ENCODE data around the gene ATP5F1A. TPM values are rescaled to one million over a fixed set of nuclear protein-coding genes. Genes with fewer than 3 reads are reported as not detected.
A peak's percentile ranks its signal among the peaks of the same experiment; 100 is the strongest.

The ATP5F1A gene
- total and polyA plus RNA-seq, 2 donors (not counting 3 experiments of a cell fraction or from before 2014, with no cell fraction given) = 405 to 585 TPM

DNA sequence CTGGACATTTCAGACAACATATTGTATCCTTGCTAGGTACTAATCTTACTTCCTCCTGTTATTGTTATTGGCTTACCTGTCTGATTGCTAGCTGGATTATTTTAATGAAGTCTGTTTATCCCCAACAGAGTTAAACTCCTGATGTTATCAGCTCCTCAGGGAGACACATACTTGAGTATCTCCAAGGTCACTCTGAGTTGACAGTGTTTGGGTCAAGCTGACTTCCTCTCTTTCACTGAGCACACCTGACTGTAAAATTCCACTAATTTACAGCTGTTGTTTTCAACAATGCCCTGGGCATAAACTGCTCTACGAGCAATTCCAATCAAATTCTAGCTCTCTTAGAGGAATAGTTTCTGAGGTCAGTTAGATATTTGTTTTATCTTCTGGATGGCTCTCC is 15.7 kb upstream of the ATP5F1A start:
- dilution Hi-C loops (cut with MboI; ENCODE audit: extremely low pct_ligation_motif_present, low sequenced_read_pairs) (no loop called here), intact Hi-C loops (cut with micrococcal nuclease) (no loop called here)
- Histone ChIP-seq H3K4me2 (ENCODE audit: insufficient read depth, low read length) (no peak overlapping the region), H3K9me1 (replicated peaks; ENCODE audit: control insufficient read depth, extremely low read depth, insufficient read depth, low read length) (no peaks in the 10 kb centered on the region), H4K20me1 (replicated peaks; ENCODE audit: control insufficient read depth, extremely low read depth, insufficient read depth, low read length) (no peaks in the 10 kb centered on the region), H3K79me2 (ENCODE audit: control insufficient read depth, insufficient read depth, low read length) (peaks cover 3% of the 10 kb centered on the region), H3K4me1 (ENCODE audit: control insufficient read depth, extremely low read depth, insufficient read depth, low read length) (no peaks in the 10 kb centered on the region), H3K27ac (ENCODE audit: insufficient read depth, low read depth, low read length) (no peak overlapping the region), H2AFZ (ENCODE audit: low read depth, low read length) (no peak overlapping the region), H3K27me3 (ENCODE audit: control insufficient read depth in 2 of 2, insufficient read depth in 2 of 2, low read length in 2 of 2) (no peaks in the 10 kb centered on the region), H3K4me3 (replicated peaks in 1 of 3; ENCODE audit: insufficient read depth in 1 of 3, low read depth in 1 of 3, low read length in 3 of 3) (no peak overlapping the region), H3K9me3 (replicated peaks; ENCODE audit: control insufficient read depth, insufficient read depth, low read length) (no peaks in the 10 kb centered on the region), H3K9ac (replicated peaks; ENCODE audit: extremely low read depth, insufficient read depth, low read length) (no peak overlapping the region), H3K36me3 (ENCODE audit: control insufficient read depth in 2 of 2, extremely low read depth in 1 of 2, insufficient read depth in 2 of 2, low read length in 2 of 2) (peaks cover 0 to 8% of the 10 kb centered on the region in 2 experiments)
- FAIRE-seq (no peak), DNase-seq (ENCODE audit: low read depth, low spot score) (peak; percentile 6)
- POLR2A ChIA-PET = no interaction called here
- BruUV-seq (replicated peaks) = no TSS peak
- no peak for TF ChIP-seq POLR2AphosphoS5 (IDR thresholded peaks at IDR 0.05; ENCODE audit: insufficient read depth, low read depth, low read length)
- no peak for TF ChIP-seq FOS (IDR thresholded peaks at IDR 0.05; ENCODE audit: borderline replicate concordance, insufficient read depth, low read length)
- no peak for TF ChIP-seq POLR2A (IDR thresholded peaks at IDR 0.05; ENCODE audit: low read depth, low read length)
- TF ChIP-seq JUN (IDR thresholded peaks at IDR 0.05; ENCODE audit: borderline replicate concordance, insufficient read depth, insufficient read length, low read depth) = no peak
- no peak for TF ChIP-seq MYC (IDR thresholded peaks at IDR 0.05; ENCODE audit: low read depth, low read length)
- no peak for TF ChIP-seq EZH2 (IDR thresholded peaks at IDR 0.05; ENCODE audit: borderline replicate concordance, low read depth, low read length, severe bottlenecking)
- no peak for TF ChIP-seq GATA2 (IDR thresholded peaks at IDR 0.05; ENCODE audit: insufficient read depth, insufficient read length, low read depth, low read length)
- TF ChIP-seq, protein P1, sequence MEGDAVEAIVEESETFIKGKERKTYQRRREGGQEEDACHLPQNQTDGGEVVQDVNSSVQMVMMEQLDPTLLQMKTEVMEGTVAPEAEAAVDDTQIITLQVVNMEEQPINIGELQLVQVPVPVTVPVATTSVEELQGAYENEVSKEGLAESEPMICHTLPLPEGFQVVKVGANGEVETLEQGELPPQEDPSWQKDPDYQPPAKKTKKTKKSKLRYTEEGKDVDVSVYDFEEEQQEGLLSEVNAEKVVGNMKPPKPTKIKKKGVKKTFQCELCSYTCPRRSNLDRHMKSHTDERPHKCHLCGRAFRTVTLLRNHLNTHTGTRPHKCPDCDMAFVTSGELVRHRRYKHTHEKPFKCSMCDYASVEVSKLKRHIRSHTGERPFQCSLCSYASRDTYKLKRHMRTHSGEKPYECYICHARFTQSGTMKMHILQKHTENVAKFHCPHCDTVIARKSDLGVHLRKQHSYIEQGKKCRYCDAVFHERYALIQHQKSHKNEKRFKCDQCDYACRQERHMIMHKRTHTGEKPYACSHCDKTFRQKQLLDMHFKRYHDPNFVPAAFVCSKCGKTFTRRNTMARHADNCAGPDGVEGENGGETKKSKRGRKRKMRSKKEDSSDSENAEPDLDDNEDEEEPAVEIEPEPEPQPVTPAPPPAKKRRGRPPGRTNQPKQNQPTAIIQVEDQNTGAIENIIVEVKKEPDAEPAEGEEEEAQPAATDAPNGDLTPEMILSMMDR (IDR thresholded peaks at IDR 0.05; ENCODE audit: extremely low read depth in 1 of 2, insufficient read depth in 1 of 2, low read depth in 1 of 2, low read length in 2 of 2) = no peak
- TF ChIP-seq, protein P2, sequence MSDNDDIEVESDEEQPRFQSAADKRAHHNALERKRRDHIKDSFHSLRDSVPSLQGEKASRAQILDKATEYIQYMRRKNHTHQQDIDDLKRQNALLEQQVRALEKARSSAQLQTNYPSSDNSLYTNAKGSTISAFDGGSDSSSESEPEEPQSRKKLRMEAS (IDR thresholded peaks at IDR 0.05; ENCODE audit: insufficient read depth, insufficient read length) = no peak
- CTCF ChIA-PET = no interaction called here
